ENCODE results near the gene BIRC2. TPM values are rescaled to one million over a fixed set of nuclear protein-coding genes. Genes with fewer than 3 reads are reported as not detected.
A peak's percentile ranks its signal among the peaks of the same experiment; 100 is the strongest.

Gene BIRC2
- total RNA-seq, 1 experiment from 2014 or later: 53.5 TPM

GRCh38 chr11:102389253-102389652, 42.2 kb downstream of the BIRC2 start:
- H3K36me3 ChIP-seq (ENCODE audit: control insufficient read depth, insufficient read depth, low read length): peaks cover 12% of the 10 kb centered on the region; the same call in 1 of the 2 replicates
- no peak for DNase-seq
- POLR2A ChIA-PET: interaction anchor here (0.6 kb wide), 1 partner anchor 183 kb away, joined by 3 read pairs; no protein-coding TSS in a partner anchor
- Mint-ChIP-seq H3K27me3 (ENCODE audit: insufficient read depth, unreplicated experiment) (no peaks in the 10 kb centered on the region), H3K27ac (ENCODE audit: unreplicated experiment) (no peak overlapping the region), H3K4me3 (ENCODE audit: unreplicated experiment) (no peak overlapping the region), H3K4me1 (ENCODE audit: low read depth, unreplicated experiment) (peaks cover 35% of the 10 kb centered on the region), H3K36me3 (ENCODE audit: insufficient read depth, unreplicated experiment) (peaks cover 48% of the 10 kb centered on the region), H3K9me3 (ENCODE audit: unreplicated experiment) (no peaks in the 10 kb centered on the region)
- BruUV-seq (replicated peaks): no TSS peak
- CTCF ChIA-PET: interaction anchor here (0.6 to 2.5 kb wide), 4 partner anchors 42 to 226 kb away, joined by 5 to 45 read pairs (median 18); partner anchors contain the start of gene BIRC2
- no peaks in the 10 kb centered on the region for H3K9me3 ChIP-seq
- intact Hi-C loops (cut with micrococcal nuclease; ENCODE audit: unreplicated experiment): no loop called here
- no peak for TF ChIP-seq CTCF (IDR thresholded peaks at IDR 0.05; ENCODE audit: insufficient read depth in 1 of 2, low read depth in 1 of 2, low read length in 1 of 2, severe bottlenecking in 1 of 2, unreplicated experiment in 1 of 2)
- H3K4me3 ChIP-seq (ENCODE audit: low read depth, low read length): no peak overlapping the region
- H3K27me3 ChIP-seq (replicated peaks; ENCODE audit: control insufficient read depth, insufficient read depth, low read length): no peaks in the 10 kb centered on the region
- H3K4me1 ChIP-seq: peaks cover 32% of the 10 kb centered on the region

GRCh38 chr11:102390667-102391465, 43.9 kb downstream of the BIRC2 start:
- H3K4me3 Mint-ChIP-seq (ENCODE audit: unreplicated experiment): no peak overlapping the region
- no TSS peak for BruUV-seq (replicated peaks)
- H3K4me1 Mint-ChIP-seq (ENCODE audit: low read depth, unreplicated experiment): peaks cover 21% of the 10 kb centered on the region
- H3K36me3 ChIP-seq (ENCODE audit: control insufficient read depth, insufficient read depth, low read length): peaks cover 14% of the 10 kb centered on the region; the same call in 1 of the 2 replicates
- H3K4me1 ChIP-seq: peaks cover 16% of the 10 kb centered on the region
- intact Hi-C loops (cut with micrococcal nuclease; ENCODE audit: unreplicated experiment): loop anchor here (1.0 to 5.0 kb wide), 6 partner anchors 36 to 275 kb away; partner anchors contain the start of gene TMEM123
- peak overlapping the region; percentile 3 for H3K27ac Mint-ChIP-seq (ENCODE audit: unreplicated experiment)
- TF ChIP-seq CTCF (IDR thresholded peaks at IDR 0.05; ENCODE audit: insufficient read depth in 1 of 2, low read depth in 1 of 2, low read length in 1 of 2, severe bottlenecking in 1 of 2, unreplicated experiment in 1 of 2): peak; percentile 97 to 98
- CTCF ChIA-PET: interaction anchor here (0.5 to 2.5 kb wide), 26 partner anchors 9 to 276 kb away, joined by 3 to 45 read pairs (median 4); partner anchors contain the start of gene MMP20
- no peaks in the 10 kb centered on the region for H3K9me3 Mint-ChIP-seq (ENCODE audit: unreplicated experiment)
- H3K9me3 ChIP-seq: no peaks in the 10 kb centered on the region
- H3K27me3 ChIP-seq (replicated peaks; ENCODE audit: control insufficient read depth, insufficient read depth, low read length): no peaks in the 10 kb centered on the region
- H3K4me3 ChIP-seq (ENCODE audit: low read depth, low read length): no peak overlapping the region
- no peaks in the 10 kb centered on the region for H3K27me3 Mint-ChIP-seq (ENCODE audit: insufficient read depth, unreplicated experiment)
- H3K36me3 Mint-ChIP-seq (ENCODE audit: insufficient read depth, unreplicated experiment): peaks cover 64% of the 10 kb centered on the region
- POLR2A ChIA-PET: no interaction called here
- peak; percentile 89 for DNase-seq

- Histone ChIP-seq H3K9me3 (no peaks in the 10 kb centered on the region), H3K36me3 (ENCODE audit: control insufficient read depth, insufficient read depth, low read length) (peaks cover 15% of the 10 kb centered on the region; the same call in 1 of the 2 replicates), H3K4me3 (ENCODE audit: low read depth, low read length) (no peak overlapping the region), H3K4me1 (peaks cover 7% of the 10 kb centered on the region), H3K27me3 (replicated peaks; ENCODE audit: control insufficient read depth, insufficient read depth, low read length) (no peaks in the 10 kb centered on the region)
- Mint-ChIP-seq H3K4me3 (ENCODE audit: unreplicated experiment) (no peak overlapping the region), H3K9me3 (ENCODE audit: unreplicated experiment) (no peaks in the 10 kb centered on the region), H3K27ac (ENCODE audit: unreplicated experiment) (no peak overlapping the region), H3K36me3 (ENCODE audit: insufficient read depth, unreplicated experiment) (peaks cover 72% of the 10 kb centered on the region), H3K27me3 (ENCODE audit: insufficient read depth, unreplicated experiment) (no peaks in the 10 kb centered on the region), H3K4me1 (ENCODE audit: low read depth, unreplicated experiment) (peaks cover 15% of the 10 kb centered on the region)
- ChIA-PET POLR2A (no interaction called here), CTCF (interaction anchor here (0.8 to 2.5 kb wide), 7 partner anchors 10 to 275 kb away, joined by 3 to 45 read pairs (median 11); no protein-coding TSS in a partner anchor)
- TF ChIP-seq CTCF (IDR thresholded peaks at IDR 0.05; ENCODE audit: insufficient read depth in 1 of 2, low read depth in 1 of 2, low read length in 1 of 2, severe bottlenecking in 1 of 2, unreplicated experiment in 1 of 2): no peak
- DNase-seq: no peak
- intact Hi-C loops (cut with micrococcal nuclease; ENCODE audit: unreplicated experiment): loop anchor here (2.0 to 5.0 kb wide), 2 partner anchors 35 to 49 kb away; no protein-coding TSS in a partner anchor
- BruUV-seq (replicated peaks): no TSS peak
Observed at GRCh38 chr11:102391549-102392237, 44.7 kb downstream of the BIRC2 start.

All from Caco-2 (cell line).